GM19025 (cell line): ENCODE measurements around the gene LYZL4.

Source experiments
- ATAC-seq: cut with Tn5 transposase; IDR thresholded peaks from one replicate; pipeline ENCODE4 v1.9.1; 2021; ENCODE audit warnings: mild to moderate bottlenecking, low read depth, moderate library complexity; ENCODE audit not compliant: unreplicated experiment

LYZL4 gene

GRCh38 chr3:42410370-42411131 lies at the start of gene LYZL4:
Gene LYZL4, minus strand, starts transcription at chr3:42410610. Its CDS starts 3,359 bp downstream, at chr3:42407251.
- no peak for ATAC-seq

GRCh38 chr3:42459151-42459550 lies 48.7 kb upstream of the LYZL4 start:
- no peak for ATAC-seq

- no peak for ATAC-seq
Measured at GRCh38 chr3:42456211-42456610, 45.8 kb upstream of the LYZL4 start.

GRCh38 chr3:42451546-42452230 lies 41.3 kb upstream of the LYZL4 start:
- ATAC-seq = no peak

GRCh38 chr3:42451116-42451515 lies 40.7 kb upstream of the LYZL4 start:
- ATAC-seq = no peak

GRCh38 chr3:42450567-42450966 lies 40.2 kb upstream of the LYZL4 start:
- no peak for ATAC-seq

- no peak for ATAC-seq
Measured at GRCh38 chr3:42447481-42447880, 37.1 kb upstream of the LYZL4 start.

GRCh38 chr3:42446111-42447050 lies 36.0 kb upstream of the LYZL4 start:
- no peak for ATAC-seq

GRCh38 chr3:42443819-42444436 lies 33.5 kb upstream of the LYZL4 start:
- ATAC-seq = no peak

- no peak for ATAC-seq
Measured at GRCh38 chr3:42443292-42443691, 32.9 kb upstream of the LYZL4 start.

- no peak for ATAC-seq
Measured at GRCh38 chr3:42442640-42443039, 32.2 kb upstream of the LYZL4 start.

- no peak for ATAC-seq
Measured at GRCh38 chr3:42441791-42442190, 31.4 kb upstream of the LYZL4 start.

GRCh38 chr3:42440924-42441323 lies 30.5 kb upstream of the LYZL4 start:
- no peak for ATAC-seq

GRCh38 chr3:42439261-42440115 lies 29.1 kb upstream of the LYZL4 start:
- ATAC-seq = no peak

GRCh38 chr3:42438758-42439157 lies 28.3 kb upstream of the LYZL4 start:
- no peak for ATAC-seq

GRCh38 chr3:42438193-42438592 lies 27.8 kb upstream of the LYZL4 start:
- ATAC-seq = no peak

GRCh38 chr3:42434777-42435380 lies 24.5 kb upstream of the LYZL4 start:
- ATAC-seq = no peak

GRCh38 chr3:42432485-42432884 lies 22.1 kb upstream of the LYZL4 start:
- ATAC-seq = no peak
